Vagina (tissue), 2 donors: Measurements from ENCODE around the gene HTR3B.

Source experiments
- CTCF ChIP-seq, 3 experiments: fragments of 450-650 bp in 2 of 3; fragments of 200-600 bp in 1 of 3; sonication (generic) in 1 of 3; IDR thresholded peaks; one replicate each; pipeline ENCODE4 v1.5.1; 2017 to 2019; ENCODE audit warnings: antibody characterized with exemption in 3 of 3, mild to moderate bottlenecking in 2 of 3, moderate library complexity in 2 of 3
- POLR2A ChIP-seq, 2 donors: fragments of 450-650 bp; IDR thresholded peaks; one replicate each; pipeline ENCODE4 v1.6.1; 2017; ENCODE audit warnings: antibody characterized with exemption in 2 of 2, mild to moderate bottlenecking in 2 of 2, moderate library complexity in 2 of 2
- POLR2AphosphoS5 ChIP-seq, 2 donors: sonication (generic); formaldehyde crosslinking; IDR thresholded peaks; one replicate each; pipeline ENCODE4 v1.9.0; 2017; ENCODE audit warnings: antibody characterized with exemption in 2 of 2, mild to moderate bottlenecking in 2 of 2, low read depth in 1 of 2; ENCODE audit not compliant: insufficient read depth in 1 of 2

- no peak for TF ChIP-seq CTCF (IDR thresholded peaks at IDR 0.05)
- TF ChIP-seq POLR2A (IDR thresholded peaks at IDR 0.05), result no peak
- TF ChIP-seq POLR2AphosphoS5 (IDR thresholded peaks at IDR 0.05; ENCODE audit: insufficient read depth in 1 of 2, low read depth in 1 of 2), result no peak
These were observed 2.6 kb downstream of the HTR3B start for GRCh38 chr11:113907152-113907551.
